Central memory CD4-positive, alpha-beta T cell (primary cell): Measurements from ENCODE around the gene SLC39A13.

Experiments used
- DNase-seq: peaks from one replicate; pipeline ENCODE4 v3.0.0; 2022

Gene SLC39A13

GRCh38 chr11:47461876-47462275 is 53.5 kb downstream of the SLC39A13 start:
- no peak for DNase-seq

DNA sequence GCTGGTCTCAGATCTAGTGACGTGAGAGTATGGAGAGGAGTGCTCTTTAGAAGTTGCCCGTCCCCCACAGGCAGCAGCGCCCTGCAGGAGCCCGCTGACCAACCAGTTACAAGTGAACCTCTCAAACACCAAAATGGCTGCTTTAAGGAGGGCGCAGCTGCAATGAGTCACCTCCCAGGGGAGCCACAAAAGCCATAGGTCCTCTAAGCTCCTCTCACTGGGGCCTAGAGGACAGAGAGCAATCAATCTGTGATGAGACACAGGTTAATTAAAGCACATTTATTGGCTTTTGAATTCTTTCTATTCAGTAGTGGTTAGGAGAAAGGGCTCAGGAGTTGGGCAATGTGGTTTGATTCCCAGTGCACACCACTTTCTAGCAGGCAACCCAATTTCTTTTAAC is 56.1 kb downstream of the SLC39A13 start:
- DNase-seq, result no peak
